GM19023 (cell line): ENCODE results near the gene WFDC2.
"Not testable (repeated sequence)": the region's sequence is repeated elsewhere in the genome, so short reads cannot be mapped to it uniquely, and the experiment has no call there.

Experiments
- ATAC-seq: cut with Tn5 transposase; IDR thresholded peaks from one replicate; pipeline ENCODE4 v1.9.1; 2021; ENCODE audit warnings: mild to moderate bottlenecking, moderate library complexity; ENCODE audit not compliant: unreplicated experiment

Gene WFDC2

GRCh38 chr20:45450097-45450818 lies 19.3 kb upstream of the WFDC2 start:
- ATAC-seq: no peak

- no peak for ATAC-seq
These were observed 17.3 kb upstream of the WFDC2 start for GRCh38 chr20:45452238-45452637.

GRCh38 chr20:45452772-45453691 lies 16.5 kb upstream of the WFDC2 start:
- ATAC-seq: no peak

- no peak for ATAC-seq
These were observed 12.9 kb upstream of the WFDC2 start for GRCh38 chr20:45456632-45457031.

- no peak for ATAC-seq
These were observed 9.9 kb upstream of the WFDC2 start for GRCh38 chr20:45459606-45460005.

- no peak for ATAC-seq
These were observed 8.3 kb upstream of the WFDC2 start for GRCh38 chr20:45461225-45461624.

- ATAC-seq: no peak
These were observed 6.6 kb upstream of the WFDC2 start for GRCh38 chr20:45462711-45463509.

GRCh38 chr20:45463709-45464108 lies 5.8 kb upstream of the WFDC2 start:
- no peak for ATAC-seq

GRCh38 chr20:45465491-45466266 lies 3.9 kb upstream of the WFDC2 start:
- ATAC-seq: no peak

GRCh38 chr20:45467172-45467571 lies 2.4 kb upstream of the WFDC2 start:
- no peak for ATAC-seq

GRCh38 chr20:45467861-45468260 lies 1.7 kb upstream of the WFDC2 start:
- ATAC-seq: no peak

GRCh38 chr20:45470262-45470931 lies 844 bp downstream of the WFDC2 start:
- peak; percentile 70 for ATAC-seq

- peak; percentile 27 for ATAC-seq
These were observed 1.4 kb downstream of the WFDC2 start for GRCh38 chr20:45470937-45471336.

- not testable (repeated sequence) for ATAC-seq
These were observed 2.7 kb downstream of the WFDC2 start for GRCh38 chr20:45472286-45472685.

- not testable (repeated sequence) for ATAC-seq
These were observed 8.1 kb downstream of the WFDC2 start for GRCh38 chr20:45477530-45478148.

- ATAC-seq: no peak
These were observed 10.3 kb downstream of the WFDC2 start for GRCh38 chr20:45479822-45480221.

GRCh38 chr20:45484676-45485075 lies 15.1 kb downstream of the WFDC2 start:
- no peak for ATAC-seq

GRCh38 chr20:45485388-45485787 lies 15.8 kb downstream of the WFDC2 start:
- no peak for ATAC-seq

- ATAC-seq: no peak
These were observed 17.7 kb downstream of the WFDC2 start for GRCh38 chr20:45487231-45487635.
